Mesothelial cell of epicardium (in vitro differentiated cells): ENCODE measurements around the gene ASB9. TPM values are rescaled to one million over a fixed set of nuclear protein-coding genes. Genes with fewer than 3 reads are reported as not detected.

Experiments
- DNase-seq, 2 experiments: peaks; one replicate each; pipeline ENCODE4 v3.0.0; 2021; ENCODE audit warnings: low spot score in 2 of 2; ENCODE audit not compliant: unreplicated experiment in 2 of 2
- H3K27ac Mint-ChIP-seq: 2 replicates; pipeline ENCODE4 v1.8.0; 2021; ENCODE audit warnings: mixed read lengths
- H3K27me3 Mint-ChIP-seq: 2 replicates; pipeline ENCODE4 v1.8.0; 2021; ENCODE audit warnings: low read depth, mixed read lengths
- H3K36me3 Mint-ChIP-seq: 2 replicates; pipeline ENCODE4 v1.8.0; 2021; ENCODE audit warnings: mixed read lengths
- H3K4me1 Mint-ChIP-seq: 2 replicates; pipeline ENCODE4 v1.8.0; 2021; ENCODE audit warnings: mixed read lengths
- H3K4me3 Mint-ChIP-seq: 2 replicates; pipeline ENCODE4 v1.8.0; 2021; ENCODE audit warnings: mild to moderate bottlenecking, moderate library complexity, mixed read lengths
- H3K9me3 Mint-ChIP-seq: 2 replicates; pipeline ENCODE4 v1.8.0; 2021; ENCODE audit warnings: mixed read lengths
- total RNA-seq: library from RNA; stranded (reverse); gene quantifications from 3 replicates; pipeline ENCODE4 v1.2.1, GENCODE V29; 2021
- TF ChIP-seq, protein P1 (sequence below): fragments of 200-600 bp; sonication (generic); IDR thresholded peaks from one replicate; pipeline ENCODE4 v1.5.0; 2021; ENCODE audit warnings: antibody characterized with exemption; ENCODE audit not compliant: unreplicated experiment

ASB9 gene, protein sequence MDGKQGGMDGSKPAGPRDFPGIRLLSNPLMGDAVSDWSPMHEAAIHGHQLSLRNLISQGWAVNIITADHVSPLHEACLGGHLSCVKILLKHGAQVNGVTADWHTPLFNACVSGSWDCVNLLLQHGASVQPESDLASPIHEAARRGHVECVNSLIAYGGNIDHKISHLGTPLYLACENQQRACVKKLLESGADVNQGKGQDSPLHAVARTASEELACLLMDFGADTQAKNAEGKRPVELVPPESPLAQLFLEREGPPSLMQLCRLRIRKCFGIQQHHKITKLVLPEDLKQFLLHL
- 1.3 to 2.1 TPM (median 1.3 TPM) in 3 replicates for total RNA-seq

DNA sequence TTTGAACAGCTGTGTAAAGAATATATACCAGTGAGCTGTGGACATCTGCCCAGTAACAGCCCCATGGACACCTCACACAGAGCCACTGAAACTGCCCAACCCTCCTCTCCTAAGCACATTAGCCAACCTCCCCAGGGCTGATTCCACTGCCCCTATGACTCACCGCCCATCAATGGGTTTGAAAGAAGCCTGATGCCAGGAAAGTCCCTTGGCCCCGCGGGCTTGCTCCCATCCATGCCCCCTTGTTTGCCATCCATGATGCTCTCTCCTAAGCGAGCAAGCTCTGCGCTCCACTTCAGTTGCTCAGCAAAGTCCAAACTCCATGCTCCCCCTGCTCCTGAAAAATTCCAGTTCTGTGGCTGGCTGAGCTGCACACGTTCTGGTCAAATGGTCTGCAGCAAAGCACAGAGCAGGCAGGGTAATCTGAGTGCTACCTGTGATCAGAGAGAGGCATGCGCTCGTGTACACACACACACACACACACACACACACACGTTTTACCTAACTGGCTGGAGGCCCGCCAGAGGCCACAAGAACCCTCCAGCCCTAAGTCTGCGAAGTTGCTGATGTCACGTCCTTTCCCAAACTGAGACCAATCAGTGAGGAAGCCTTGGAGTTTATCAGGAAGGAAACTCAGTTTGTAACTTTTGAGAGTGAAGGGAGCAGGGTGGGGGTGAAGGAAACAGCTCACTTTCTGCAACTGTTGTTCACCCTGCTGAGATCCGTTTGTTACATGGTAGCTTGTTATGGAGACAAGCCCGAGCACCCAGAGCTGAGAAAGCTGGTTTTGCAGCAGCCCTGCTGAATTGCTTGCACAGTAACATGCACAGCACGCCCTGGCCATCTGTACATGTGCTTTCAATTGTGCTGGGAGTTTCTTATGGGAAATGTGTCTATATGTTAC, at the start of gene ASB9:
Gene ASB9, minus strand, starts transcription at position 466 of the 904 bp plus-strand sequence. Its CDS starts 209 bp downstream, at position 257.
- Mint-ChIP-seq H3K4me1 (peaks cover 8% of the 10 kb centered on the region), H3K9me3 (peaks cover 20% of the 10 kb centered on the region), H3K27me3 (no peaks in the 10 kb centered on the region), H3K36me3 (no peaks in the 10 kb centered on the region), H3K27ac (peak within 1 kb of the TSS; percentile 64), H3K4me3 (peak within 1 kb of the TSS; percentile 46)
- TF ChIP-seq, protein P1, sequence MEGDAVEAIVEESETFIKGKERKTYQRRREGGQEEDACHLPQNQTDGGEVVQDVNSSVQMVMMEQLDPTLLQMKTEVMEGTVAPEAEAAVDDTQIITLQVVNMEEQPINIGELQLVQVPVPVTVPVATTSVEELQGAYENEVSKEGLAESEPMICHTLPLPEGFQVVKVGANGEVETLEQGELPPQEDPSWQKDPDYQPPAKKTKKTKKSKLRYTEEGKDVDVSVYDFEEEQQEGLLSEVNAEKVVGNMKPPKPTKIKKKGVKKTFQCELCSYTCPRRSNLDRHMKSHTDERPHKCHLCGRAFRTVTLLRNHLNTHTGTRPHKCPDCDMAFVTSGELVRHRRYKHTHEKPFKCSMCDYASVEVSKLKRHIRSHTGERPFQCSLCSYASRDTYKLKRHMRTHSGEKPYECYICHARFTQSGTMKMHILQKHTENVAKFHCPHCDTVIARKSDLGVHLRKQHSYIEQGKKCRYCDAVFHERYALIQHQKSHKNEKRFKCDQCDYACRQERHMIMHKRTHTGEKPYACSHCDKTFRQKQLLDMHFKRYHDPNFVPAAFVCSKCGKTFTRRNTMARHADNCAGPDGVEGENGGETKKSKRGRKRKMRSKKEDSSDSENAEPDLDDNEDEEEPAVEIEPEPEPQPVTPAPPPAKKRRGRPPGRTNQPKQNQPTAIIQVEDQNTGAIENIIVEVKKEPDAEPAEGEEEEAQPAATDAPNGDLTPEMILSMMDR = no peak
- peak in 1 of 2 experiments; percentile 37 for DNase-seq

DNA sequence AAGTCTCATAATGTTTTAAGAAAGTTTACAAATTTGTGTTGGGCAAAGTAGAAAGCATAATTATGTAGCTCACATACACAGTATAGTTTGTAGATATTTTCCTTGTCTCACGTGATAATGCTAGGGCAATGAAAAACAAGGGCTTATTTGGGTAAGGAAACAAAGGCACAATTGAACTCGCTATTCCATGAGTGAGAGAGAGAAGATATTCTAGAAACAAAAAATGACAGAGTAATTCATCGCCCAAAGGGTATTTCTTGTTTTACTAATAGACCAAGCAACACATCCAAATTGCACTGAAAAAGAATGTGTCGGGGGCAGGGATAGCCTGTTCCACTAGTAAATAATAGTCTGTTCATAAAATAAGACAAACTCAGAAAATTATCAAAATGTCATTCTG, 49.2 kb upstream of the ASB9 start:
- no peaks in the 10 kb centered on the region for H3K4me1 Mint-ChIP-seq
- TF ChIP-seq, protein P1 = no peak
- H3K4me3 Mint-ChIP-seq = no peak overlapping the region
- no peaks in the 10 kb centered on the region for H3K27me3 Mint-ChIP-seq
- no peaks in the 10 kb centered on the region for H3K36me3 Mint-ChIP-seq
- peaks cover 3% of the 10 kb centered on the region for H3K9me3 Mint-ChIP-seq
- DNase-seq = no peak
- H3K27ac Mint-ChIP-seq = no peak overlapping the region

DNA sequence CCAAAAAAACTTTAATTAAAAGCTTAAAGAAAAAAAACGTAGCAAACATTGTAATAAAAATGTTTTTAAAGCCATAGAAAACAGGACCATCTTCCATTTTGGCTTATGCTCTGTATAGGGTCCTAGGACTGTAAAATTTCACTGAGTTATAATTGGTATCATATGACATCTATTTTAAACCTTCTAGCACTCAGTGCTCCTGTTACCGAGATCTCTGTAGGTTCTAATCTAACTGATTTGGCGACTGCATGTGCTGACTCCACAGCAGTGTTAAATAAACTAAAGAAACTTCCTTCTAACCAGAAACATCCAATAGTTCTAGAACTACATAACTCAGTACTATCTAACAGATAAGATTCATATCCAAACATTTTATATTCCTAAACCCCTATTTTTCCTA, 45.6 kb upstream of the ASB9 start, which contains the start of gene ASB11:
Gene ASB11, minus strand, starts transcription at position 132 of the 400 bp plus-strand sequence. Its CDS starts 35 bp downstream, at position 97.
- TF ChIP-seq, protein P1 = no peak
- H3K27me3 Mint-ChIP-seq = no peaks in the 10 kb centered on the region
- DNase-seq = no peak
- no peak within 1 kb of the TSS for H3K4me3 Mint-ChIP-seq
- H3K27ac Mint-ChIP-seq = no peak within 1 kb of the TSS
- no peaks in the 10 kb centered on the region for H3K4me1 Mint-ChIP-seq
- peaks cover 3% of the 10 kb centered on the region for H3K9me3 Mint-ChIP-seq
- no peaks in the 10 kb centered on the region for H3K36me3 Mint-ChIP-seq

DNA sequence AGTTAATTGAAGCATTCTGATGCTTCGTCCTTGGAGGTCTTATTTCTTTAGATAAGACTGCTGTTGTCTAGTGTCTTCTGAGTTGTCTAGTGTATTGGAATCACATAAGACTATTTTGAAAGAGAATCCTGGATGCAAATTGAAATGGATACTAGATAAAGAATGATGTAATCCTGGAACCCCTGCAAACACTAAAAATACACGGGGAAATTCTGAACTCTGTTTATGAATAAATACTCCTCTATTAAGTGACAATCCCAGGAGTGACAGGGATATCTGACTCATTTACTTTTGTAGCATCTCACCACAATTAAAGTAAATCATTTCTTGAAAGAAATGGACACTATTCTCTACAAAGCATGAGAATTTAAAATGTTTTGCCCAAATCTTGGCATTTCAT, 44.6 kb upstream of the ASB9 start:
- peaks cover 3% of the 10 kb centered on the region for H3K9me3 Mint-ChIP-seq
- TF ChIP-seq, protein P1 = no peak
- no peaks in the 10 kb centered on the region for H3K27me3 Mint-ChIP-seq
- H3K27ac Mint-ChIP-seq = no peak overlapping the region
- H3K4me3 Mint-ChIP-seq = no peak overlapping the region
- no peaks in the 10 kb centered on the region for H3K4me1 Mint-ChIP-seq
- no peak for DNase-seq
- no peaks in the 10 kb centered on the region for H3K36me3 Mint-ChIP-seq

DNA sequence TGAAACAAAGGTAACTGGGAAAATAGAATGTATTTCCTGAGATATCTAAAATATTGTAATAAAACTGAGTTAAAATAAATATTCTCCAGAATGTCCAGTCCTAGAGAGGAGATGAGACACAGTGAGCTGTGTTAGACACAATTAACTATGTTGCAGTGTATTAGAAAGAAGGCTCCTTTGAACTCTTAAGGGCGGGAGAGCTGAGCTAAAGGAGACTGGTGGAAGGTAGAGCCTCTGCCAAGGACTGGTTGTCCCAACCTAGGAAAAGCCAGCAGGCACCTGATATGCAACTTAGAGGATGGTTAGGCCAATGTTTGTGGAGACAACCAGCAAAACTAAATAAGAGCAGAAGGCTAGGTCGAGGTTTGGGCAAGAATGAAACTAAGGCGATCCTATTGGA, 41.2 kb upstream of the ASB9 start:
- DNase-seq = no peak
- Mint-ChIP-seq H3K36me3 (no peaks in the 10 kb centered on the region), H3K9me3 (peaks cover 6% of the 10 kb centered on the region), H3K27ac (no peak overlapping the region), H3K4me3 (no peak overlapping the region), H3K27me3 (no peaks in the 10 kb centered on the region), H3K4me1 (no peaks in the 10 kb centered on the region)
- TF ChIP-seq, protein P1 = no peak
